HepG2 (cell line): ENCODE measurements around the gene PAXX. TPM values are rescaled to one million over a fixed set of nuclear protein-coding genes. Genes with fewer than 3 reads are reported as not detected.
A peak's percentile ranks its signal among the peaks of the same experiment; 100 is the strongest.

Experiments
- ATF1 ChIP-seq: IDR thresholded peaks from 2 replicates; pipeline ENCODE4 v1.6.1; 2016; ENCODE audit warnings: mild to moderate bottlenecking, control low read depth
- ATF2 ChIP-seq: sonication (generic); formaldehyde crosslinking; IDR thresholded peaks from 2 replicates; pipeline ENCODE4 v1.4.0; 2020; ENCODE audit warnings: missing genetic modification reagents
- ATF7-NPFF ChIP-seq: sonication (generic); formaldehyde crosslinking; IDR thresholded peaks from 2 replicates; pipeline ENCODE4 v1.8.1; 2023; ENCODE audit warnings: mild to moderate bottlenecking, low read depth, missing genetic modification reagents, moderate library complexity
- GMEB1 ChIP-seq: sonication (generic); formaldehyde crosslinking; IDR thresholded peaks from 2 replicates; pipeline ENCODE4 v1.5.1; 2020; ENCODE audit warnings: missing genetic modification reagents, mild to moderate bottlenecking, borderline replicate concordance
- HNF4G ChIP-seq, 2 experiments: sonication (generic) in 1 of 2; formaldehyde crosslinking in 1 of 2; IDR thresholded peaks; 2 replicates each; pipeline versions ENCODE4 v1.4.0 to v1.6.1; 2011 to 2020; ENCODE audit warnings: borderline replicate concordance in 2 of 2, low read depth in 2 of 2, mild to moderate bottlenecking in 2 of 2, low read length in 1 of 2, missing genetic modification reagents in 1 of 2, moderate library complexity in 1 of 2
- HOXA3 ChIP-seq: sonication (generic); formaldehyde crosslinking; IDR thresholded peaks from 2 replicates; pipeline ENCODE4 v1.5.0; 2020; ENCODE audit warnings: missing genetic modification reagents
- IRF2 ChIP-seq: IDR thresholded peaks from 2 replicates; pipeline ENCODE4 v1.6.1; 2018; ENCODE audit warnings: missing genetic modification reagents, missing compliant biosample characterization
- KDM2A ChIP-seq: sonication (generic); formaldehyde crosslinking; IDR thresholded peaks from 2 replicates; pipeline ENCODE4 v1.4.0; 2020; ENCODE audit warnings: low read depth, missing genetic modification reagents, borderline replicate concordance
- KLF12 ChIP-seq: sonication (generic); formaldehyde crosslinking; IDR thresholded peaks from 2 replicates; pipeline ENCODE4 v1.4.0; 2020; ENCODE audit warnings: missing genetic modification reagents, borderline replicate concordance
- NFKB2 ChIP-seq: sonication (generic); formaldehyde crosslinking; IDR thresholded peaks from 2 replicates; pipeline ENCODE4 v1.4.0; 2020; ENCODE audit warnings: missing genetic modification reagents, borderline replicate concordance
- YEATS4 ChIP-seq: sonication (generic); formaldehyde crosslinking; IDR thresholded peaks from 2 replicates; pipeline ENCODE4 v1.4.0; 2020; ENCODE audit warnings: missing genetic modification reagents, borderline replicate concordance
- ZNF232 ChIP-seq: sonication (generic); formaldehyde crosslinking; IDR thresholded peaks from 2 replicates; pipeline ENCODE4 v1.4.0; 2020; ENCODE audit warnings: missing genetic modification reagents, borderline replicate concordance
- ZNF326 ChIP-seq: sonication (generic); formaldehyde crosslinking; IDR thresholded peaks from 2 replicates; pipeline ENCODE4 v1.4.0; 2020; ENCODE audit warnings: missing genetic modification reagents, borderline replicate concordance
- ZNF724P ChIP-seq: sonication (generic); formaldehyde crosslinking; IDR thresholded peaks from 2 replicates; pipeline ENCODE4 v1.8.0; 2022; ENCODE audit warnings: missing genetic modification reagents, borderline replicate concordance
- ZNF768 ChIP-seq: sonication (generic); formaldehyde crosslinking; IDR thresholded peaks from 2 replicates; pipeline ENCODE4 v1.4.0; 2020; ENCODE audit warnings: missing genetic modification reagents
- polyA plus RNA-seq, 8 experiments: library from polyadenylated mRNA; depleted of rRNA in 3 of 8; stranded (reverse) in 7 of 8; unstranded in 1 of 8; fragments of >200 nt; fragmentation: Illumina TruSeq in 4 of 8; extraction: Trizol in 4 of 8; gene quantifications; 2 replicates each; pipeline versions ENCODE4 v1.2.1 to v1.2.3, GENCODE V29; 2011 to 2016; ENCODE audit warnings: low read depth in 4 of 8, missing spikeins in 1 of 8, mixed read lengths in 1 of 8; ENCODE audit not compliant: insufficient read depth in 1 of 8
- total RNA-seq, 5 experiments: library from RNA; depleted of rRNA; stranded (reverse); fragments of >200 nt; fragmentation: Illumina TruSeq; extraction: Trizol; gene quantifications; 2 replicates each; pipeline ENCODE4 v1.2.3, GENCODE V29; 2016; ENCODE audit warnings: low read depth in 1 of 5
- TF ChIP-seq, protein P1 (sequence below): IDR thresholded peaks from 2 replicates; pipeline ENCODE4 v1.6.1; 2012; ENCODE audit warnings: inconsistent platforms
- TF ChIP-seq, protein P2 (sequence below): sonication (generic); formaldehyde crosslinking; IDR thresholded peaks from 2 replicates; pipeline ENCODE4 v1.4.0; 2020; ENCODE audit warnings: missing genetic modification reagents, mild to moderate bottlenecking, borderline replicate concordance

The PAXX gene
- total and polyA plus RNA-seq, 2 of the 13 experiments (the other 11 are each of a cell fraction or from before 2014, with no cell fraction given): 14.0 to 31.9 TPM

DNA sequence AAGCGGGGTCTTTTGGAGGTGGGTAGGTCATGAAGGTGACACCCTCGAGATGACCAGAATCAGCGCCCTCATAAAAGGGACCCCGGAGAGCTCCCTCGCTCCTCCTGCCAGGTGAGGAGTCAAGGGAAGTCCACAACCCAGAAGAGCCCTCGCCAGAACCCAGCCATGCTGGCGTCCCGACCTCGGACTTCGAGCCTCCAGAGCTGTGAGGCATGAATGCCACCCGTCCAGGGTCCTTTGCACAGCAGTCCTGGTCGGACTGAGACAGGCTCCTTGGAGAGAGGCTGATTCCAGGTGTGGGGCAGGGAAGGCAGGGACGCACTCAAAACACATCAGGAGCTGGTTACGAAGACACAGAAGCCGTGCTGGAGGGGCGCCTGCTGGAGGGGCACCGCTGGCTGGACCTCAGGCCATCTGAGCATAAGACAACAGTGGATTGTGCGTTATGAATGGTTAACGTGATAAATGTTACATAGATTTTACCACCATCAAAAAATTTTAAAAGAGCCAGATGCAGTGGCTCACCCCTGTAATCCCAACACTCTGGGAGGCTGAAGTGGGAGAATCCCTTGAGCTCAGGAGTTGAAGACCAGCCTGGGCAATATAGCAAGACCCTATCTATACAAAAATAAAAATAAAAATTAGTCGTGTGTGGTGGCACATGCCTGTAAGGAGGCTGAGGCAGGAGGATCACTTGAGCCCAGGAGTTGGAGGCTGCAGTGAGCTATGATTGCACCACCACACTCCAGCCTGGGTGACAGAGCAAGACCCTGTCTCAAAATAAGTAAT is 9.8 kb downstream of the PAXX start (continued):
- 0 out of 2 replicates have a peak, but pooled peaks have one; percentile 40 for TF ChIP-seq ZNF768
- 0 out of 2 replicates have a peak, but pooled peaks have one; percentile 25 for TF ChIP-seq ZNF724P (CRISPR knock-in tag)
- TF ChIP-seq HOXA3: peak; percentile 30; the same call in 1 of the 2 replicates
- TF ChIP-seq YEATS4 (CRISPR knock-in tag): 0 out of 2 replicates have a peak, but pooled peaks have one; percentile 33
- no peak for TF ChIP-seq ZNF232
- TF ChIP-seq ATF1 (CRISPR knock-in tag): no peak
- 0 out of 2 replicates have a peak, but pooled peaks have one; percentile 13 for TF ChIP-seq IRF2 (CRISPR knock-in tag)
- TF ChIP-seq NFKB2 (CRISPR knock-in tag): no peak
- TF ChIP-seq ATF7-NPFF (CRISPR knock-in tag): 0 out of 2 replicates have a peak, but pooled peaks have one; percentile 19
- TF ChIP-seq HNF4G (IDR thresholded peaks at IDR 0.05; ENCODE audit: borderline replicate concordance, low read depth, low read length): 0 out of 2 replicates have a peak, but pooled peaks have one; percentile 40
- TF ChIP-seq HNF4G (CRISPR knock-in tag; IDR thresholded peaks at IDR 0.05; ENCODE audit: borderline replicate concordance, low read depth): no peak
- TF ChIP-seq, protein P1, sequence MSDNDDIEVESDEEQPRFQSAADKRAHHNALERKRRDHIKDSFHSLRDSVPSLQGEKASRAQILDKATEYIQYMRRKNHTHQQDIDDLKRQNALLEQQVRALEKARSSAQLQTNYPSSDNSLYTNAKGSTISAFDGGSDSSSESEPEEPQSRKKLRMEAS: peak; percentile 67
- no peak for TF ChIP-seq GMEB1 (CRISPR knock-in tag)
- TF ChIP-seq ZNF326 (CRISPR knock-in tag): no peak
- TF ChIP-seq ATF2: no peak
- TF ChIP-seq, protein P2, sequence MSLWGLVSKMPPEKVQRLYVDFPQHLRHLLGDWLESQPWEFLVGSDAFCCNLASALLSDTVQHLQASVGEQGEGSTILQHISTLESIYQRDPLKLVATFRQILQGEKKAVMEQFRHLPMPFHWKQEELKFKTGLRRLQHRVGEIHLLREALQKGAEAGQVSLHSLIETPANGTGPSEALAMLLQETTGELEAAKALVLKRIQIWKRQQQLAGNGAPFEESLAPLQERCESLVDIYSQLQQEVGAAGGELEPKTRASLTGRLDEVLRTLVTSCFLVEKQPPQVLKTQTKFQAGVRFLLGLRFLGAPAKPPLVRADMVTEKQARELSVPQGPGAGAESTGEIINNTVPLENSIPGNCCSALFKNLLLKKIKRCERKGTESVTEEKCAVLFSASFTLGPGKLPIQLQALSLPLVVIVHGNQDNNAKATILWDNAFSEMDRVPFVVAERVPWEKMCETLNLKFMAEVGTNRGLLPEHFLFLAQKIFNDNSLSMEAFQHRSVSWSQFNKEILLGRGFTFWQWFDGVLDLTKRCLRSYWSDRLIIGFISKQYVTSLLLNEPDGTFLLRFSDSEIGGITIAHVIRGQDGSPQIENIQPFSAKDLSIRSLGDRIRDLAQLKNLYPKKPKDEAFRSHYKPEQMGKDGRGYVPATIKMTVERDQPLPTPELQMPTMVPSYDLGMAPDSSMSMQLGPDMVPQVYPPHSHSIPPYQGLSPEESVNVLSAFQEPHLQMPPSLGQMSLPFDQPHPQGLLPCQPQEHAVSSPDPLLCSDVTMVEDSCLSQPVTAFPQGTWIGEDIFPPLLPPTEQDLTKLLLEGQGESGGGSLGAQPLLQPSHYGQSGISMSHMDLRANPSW (CRISPR knock-in tag): no peak
- no peak for TF ChIP-seq KLF12 (CRISPR knock-in tag)
- peak; percentile 41; the same call in 1 of the 2 replicates for TF ChIP-seq KDM2A (CRISPR knock-in tag)
